H1 (cell line): ENCODE results near the gene EEF2K. TPM values are rescaled to one million over a fixed set of nuclear protein-coding genes. Genes with fewer than 3 reads are reported as not detected.

Experiments used
- CTCF ChIA-PET: fragments of 300-600 bp; sonication (Branson Sonifier 250); formaldehyde crosslinking; loops from one replicate; lab custom pipeline; 2021; ENCODE audit not compliant: partially characterized antibody; lab: Charles Lee
- POLR2A ChIA-PET: fragments of 300-600 bp; sonication (Branson Sonifier 250); formaldehyde crosslinking; loops from one replicate; lab custom pipeline; 2021; ENCODE audit warnings: inconsistent platforms; ENCODE audit not compliant: partially characterized antibody; lab: Charles Lee
- DNase-seq, 2 experiments: peaks; one replicate each; pipeline versions ENCODE4 v3.0.0 to v3.0.0-alpha.2; 2010 to 2022; ENCODE audit warnings: low spot score in 2 of 2, low read depth in 1 of 2, mixed read lengths in 1 of 2
- FAIRE-seq: peaks from 2 replicates; lab custom pipeline; 2011; peaks lifted over from hg19 to GRCh38; lab: Jason Lieb, UNC
- H2AFZ ChIP-seq: 2 replicates; pipeline ENCODE4 v1.8.1; 2012; ENCODE audit warnings: low read length, inconsistent platforms
- H2AK5ac ChIP-seq: 2 replicates; pipeline ENCODE4 v1.6.1; 2013; ENCODE audit warnings: low read depth, low read length
- H2BK120ac ChIP-seq: replicated peaks from 2 replicates; pipeline ENCODE3; 2013; ENCODE audit warnings: low read depth, low read length, inconsistent platforms
- H2BK12ac ChIP-seq: 2 replicates; pipeline ENCODE4 v1.6.1; 2013; ENCODE audit warnings: low read depth, low read length
- H2BK15ac ChIP-seq: 2 replicates; pipeline ENCODE4 v1.6.1; 2013; ENCODE audit warnings: low read length
- H2BK20ac ChIP-seq: 2 replicates; pipeline ENCODE4 v1.6.1; 2013; ENCODE audit warnings: low read length
- H2BK5ac ChIP-seq: 2 replicates; pipeline ENCODE4 v1.6.1; 2013; ENCODE audit warnings: low read depth, low read length
- H3K14ac ChIP-seq: 2 replicates; pipeline ENCODE4 v1.6.1; 2013; ENCODE audit warnings: inconsistent platforms; ENCODE audit not compliant: insufficient read length
- H3K18ac ChIP-seq: 2 replicates; pipeline ENCODE4 v1.6.1; 2013; ENCODE audit warnings: low read length; ENCODE audit errors: extremely low read depth
- H3K23ac ChIP-seq: 2 replicates; pipeline ENCODE4 v1.6.1; 2013; ENCODE audit warnings: inconsistent platforms; ENCODE audit not compliant: insufficient read length
- H3K23me2 ChIP-seq: 2 replicates; pipeline ENCODE4 v1.6.1; 2013; ENCODE audit warnings: low read depth, low read length
- H3K27ac ChIP-seq: 2 replicates; pipeline ENCODE4 v1.6.1; 2011; ENCODE audit warnings: low read depth, low read length, inconsistent platforms
- H3K27me3 ChIP-seq, 4 experiments: replicated peaks in 1 of 4; 1 replicate in 1 of 4; 2 replicates in 3 of 4; pipeline versions ENCODE4 v1.6.1 to v1.8.1; 2011 to 2013; ENCODE audit warnings: low read length in 3 of 4, mild to moderate bottlenecking in 3 of 4, inconsistent platforms in 2 of 4, mixed read lengths in 2 of 4, moderate library complexity in 1 of 4; ENCODE audit not compliant: control insufficient read depth in 3 of 4, insufficient read depth in 3 of 4; ENCODE audit errors: extremely low read depth in 1 of 4
- H3K36me3 ChIP-seq, 4 experiments: 2 replicates each; pipeline versions ENCODE4 v1.6.1 to v1.8.1; 2011 to 2013; ENCODE audit warnings: mild to moderate bottlenecking in 4 of 4, low read length in 3 of 4, moderate library complexity in 2 of 4, control low read depth in 1 of 4, inconsistent platforms in 1 of 4; ENCODE audit not compliant: insufficient read depth in 4 of 4, control insufficient read depth in 2 of 4
- H3K4ac ChIP-seq: replicated peaks from 2 replicates; pipeline ENCODE3; 2013; ENCODE audit warnings: low read length, low read depth, mixed read lengths, inconsistent platforms; ENCODE audit not compliant: insufficient read length
- H3K4me1 ChIP-seq, 4 experiments: replicated peaks in 1 of 4; 1 replicate in 1 of 4; 2 replicates in 3 of 4; pipeline versions ENCODE4 v1.6.1 to v1.8.1; 2011 to 2013; ENCODE audit warnings: low read length in 3 of 4, inconsistent platforms in 2 of 4, mixed read lengths in 1 of 4; ENCODE audit not compliant: insufficient read depth in 4 of 4, control insufficient read depth in 3 of 4
- H3K4me2 ChIP-seq, 2 experiments: 2 replicates each; pipeline versions ENCODE4 v1.6.1 to v1.8.1; 2011 to 2013; ENCODE audit warnings: low read depth in 2 of 2, low read length in 2 of 2, control low read depth in 1 of 2, inconsistent platforms in 1 of 2, mild to moderate bottlenecking in 1 of 2; ENCODE audit not compliant: insufficient read depth in 1 of 2
- H3K4me3 ChIP-seq, 4 experiments: fragments of 200-600, 300-600 bp in 1 of 4; sonication (generic), shearing (Covaris generic), sonication (Bioruptor Twin) in 1 of 4; 2 replicates each; pipeline versions ENCODE4 v1.5.1 to v1.8.1; 2011 to 2016; ENCODE audit warnings: low read length in 4 of 4, low read depth in 3 of 4, control low read depth in 2 of 4, inconsistent platforms in 2 of 4, mild to moderate bottlenecking in 2 of 4, mixed read lengths in 1 of 4, moderate library complexity in 1 of 4; ENCODE audit not compliant: insufficient read depth in 2 of 4; ENCODE audit errors: extremely low read depth in 1 of 4
- H3K56ac ChIP-seq: replicated peaks from 2 replicates; pipeline ENCODE3; 2013; ENCODE audit warnings: low read depth, mild to moderate bottlenecking, mixed read lengths, low read length, inconsistent platforms; ENCODE audit not compliant: insufficient read length
- H3K79me1 ChIP-seq: 2 replicates; pipeline ENCODE4 v1.6.1; 2013; ENCODE audit warnings: low read depth, low read length, control low read depth
- H3K79me2 ChIP-seq, 2 experiments: 2 replicates each; pipeline versions ENCODE4 v1.6.1 to v1.8.1; 2012 to 2013; ENCODE audit warnings: low read length in 2 of 2, mild to moderate bottlenecking in 2 of 2, inconsistent platforms in 1 of 2; ENCODE audit not compliant: insufficient read depth in 2 of 2, control insufficient read depth in 1 of 2
- H3K9ac ChIP-seq, 4 experiments: replicated peaks in 1 of 4; 1 replicate in 1 of 4; 2 replicates in 3 of 4; pipeline versions ENCODE4 v1.6.1 to v1.8.1; 2011 to 2013; ENCODE audit warnings: low read depth in 3 of 4, low read length in 3 of 4, control low read depth in 2 of 4, mild to moderate bottlenecking in 2 of 4, moderate library complexity in 2 of 4, inconsistent platforms in 1 of 4; ENCODE audit errors: extremely low read depth in 1 of 4
- H3K9me3 ChIP-seq, 2 experiments: 2 replicates each; pipeline versions ENCODE4 v1.6.1 to v1.8.1; 2012 to 2013; ENCODE audit warnings: mild to moderate bottlenecking in 2 of 2, moderate library complexity in 2 of 2, control low read depth in 1 of 2, inconsistent platforms in 1 of 2, low read depth in 1 of 2, low read length in 1 of 2, mixed read lengths in 1 of 2; ENCODE audit not compliant: insufficient read depth in 2 of 2
- H4K20me1 ChIP-seq, 2 experiments: replicated peaks in 1 of 2; 2 replicates each; pipeline versions ENCODE3 to v1.8.1; 2011 to 2013; ENCODE audit warnings: inconsistent platforms in 2 of 2, low read length in 2 of 2, mild to moderate bottlenecking in 1 of 2; ENCODE audit not compliant: insufficient read depth in 2 of 2, control insufficient read depth in 1 of 2
- H4K5ac ChIP-seq: 2 replicates; pipeline ENCODE4 v1.6.1; 2013; ENCODE audit warnings: low read length, low read depth, mixed read lengths, inconsistent platforms; ENCODE audit not compliant: insufficient read length
- H4K8ac ChIP-seq: 2 replicates; pipeline ENCODE4 v1.8.0; 2013; ENCODE audit warnings: mild to moderate bottlenecking, moderate library complexity, low read length, inconsistent platforms; ENCODE audit not compliant: insufficient read depth; ENCODE audit errors: extremely low read depth
- H4K91ac ChIP-seq: replicated peaks from 2 replicates; pipeline ENCODE3; 2013; ENCODE audit warnings: low read length, mixed read lengths, inconsistent platforms; ENCODE audit not compliant: insufficient read length
- CBX5 ChIP-seq: fragments of 300-800, 300-1000 bp; sonication (generic); IDR thresholded peaks from 2 replicates; pipeline ENCODE4 v1.7.1; 2016; ENCODE audit warnings: antibody characterized with exemption, low read length, low read depth
- CTBP2 ChIP-seq: IDR thresholded peaks from 2 replicates; pipeline ENCODE4 v1.7.0; 2011; ENCODE audit warnings: borderline replicate concordance, mild to moderate bottlenecking, moderate library complexity, mixed read lengths, low read length; ENCODE audit not compliant: insufficient read depth, insufficient read length
- GTF2F1 ChIP-seq: IDR thresholded peaks from 2 replicates; pipeline ENCODE4 v1.6.1; 2012; ENCODE audit warnings: low read depth, low read length, improper control_type of control experiment, borderline replicate concordance
- JUND ChIP-seq: IDR thresholded peaks from 2 replicates; pipeline ENCODE4 v1.6.1; 2011; ENCODE audit warnings: mild to moderate bottlenecking, improper control_type of control experiment, low read length
- POLR2AphosphoS5 ChIP-seq: IDR thresholded peaks from 2 replicates; pipeline ENCODE4 v1.6.1; 2011; ENCODE audit warnings: low read depth, low read length
- RBBP5 ChIP-seq: IDR thresholded peaks from 2 replicates; pipeline ENCODE4 v1.7.1; 2012; ENCODE audit warnings: low read depth, mild to moderate bottlenecking, inconsistent platforms, low read length, moderate library complexity, borderline replicate concordance
- SP4 ChIP-seq: IDR thresholded peaks from 2 replicates; pipeline ENCODE4 v1.6.1; 2012; ENCODE audit warnings: low read length, inconsistent platforms
- TAF7 ChIP-seq: optimal IDR thresholded peaks from 2 replicates; pipeline ENCODE3; 2011; ENCODE audit warnings: low read depth, mild to moderate bottlenecking, inconsistent platforms, low read length, moderate library complexity, borderline replicate concordance
- WGBS, 2 experiments: shearing (Covaris generic) in 1 of 2; methylation state at CpG; one replicate each; pipeline versions ENCODE4 v1.1.6 to v1.1.7; 2013 to 2015; ENCODE audit warnings: low lambda C conversion rate in 2 of 2, mixed read lengths in 2 of 2, inconsistent platforms in 1 of 2, low coverage in 1 of 2, missing lambda C conversion rate in 1 of 2; ENCODE audit not compliant: insufficient replicate concordance in 2 of 2, insufficient coverage in 1 of 2, insufficient read length in 1 of 2; ENCODE audit errors: extremely low coverage in 1 of 2, missing lambda C conversion rate in 1 of 2; 5-methylcytosine and 5-hydroxymethylcytosine counted together
- polyA plus RNA-seq, 7 experiments: library from polyadenylated mRNA; depleted of rRNA in 3 of 7; stranded (reverse) in 5 of 7; unstranded in 2 of 7; fragments of >200 nt in 5 of 7; fragments of 200-250 nt in 2 of 7; gene quantifications; 1 replicate in 5 of 7; 2 replicates in 1 of 7; 4 replicates in 1 of 7; pipeline versions ENCODE4 v1.2.1 to v1.2.3, GENCODE V29; 2011 to 2013; ENCODE audit warnings: missing spikeins in 2 of 7, mixed read lengths in 2 of 7
- total RNA-seq: library from RNA; stranded (reverse); fragmentation: NEBNext Ultra II Directional; extraction: Animal tissue kit (Norgen Biotek cat#: 25700); gene quantifications from 2 replicates; pipeline ENCODE4 v1.2.1, GENCODE V29; 2021
- TF ChIP-seq, protein P1 (sequence below): IDR thresholded peaks from 2 replicates; pipeline ENCODE4 v1.6.1; 2012; ENCODE audit warnings: inconsistent platforms
- TF ChIP-seq, protein P2 (sequence below): IDR thresholded peaks from 2 replicates; pipeline ENCODE4 v1.6.1; 2011; ENCODE audit warnings: low read length, improper control_type of control experiment

EEF2K gene
- total and polyA plus RNA-seq, 2 of the 8 experiments (the other 6 are each of a cell fraction or from before 2014, with no cell fraction given) = 14.9 to 30.2 TPM

DNA sequence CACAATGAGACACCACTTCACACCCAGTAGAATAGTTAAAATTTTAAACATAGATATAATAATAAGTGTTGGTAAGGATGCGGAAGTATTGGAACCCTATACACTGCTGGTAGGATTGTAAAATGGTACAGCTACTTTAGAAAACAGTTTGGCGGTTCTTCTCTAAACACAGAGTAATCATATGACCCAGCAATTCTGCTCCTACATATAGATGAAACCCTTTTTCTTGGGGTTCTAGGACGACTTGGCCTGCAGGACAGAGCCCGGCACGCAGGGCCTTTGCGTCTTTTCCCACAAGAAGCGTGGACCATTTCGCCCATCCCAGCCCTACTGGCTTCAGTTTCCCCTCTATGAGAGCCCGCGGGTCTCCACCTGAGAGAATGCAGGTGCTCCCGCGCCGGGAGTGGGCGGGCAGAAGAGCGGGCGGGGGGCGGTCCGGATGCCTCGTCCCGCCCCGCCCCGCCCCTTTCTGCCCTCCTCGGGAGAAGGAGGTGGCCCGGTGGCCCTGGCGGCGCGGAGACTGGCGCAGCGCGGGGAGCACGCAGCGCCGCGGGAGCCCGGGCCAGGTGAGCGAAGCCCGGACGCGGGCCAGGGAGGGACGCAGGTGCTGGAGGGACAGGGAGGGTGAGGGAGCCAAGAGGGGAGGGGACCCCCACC is 44.0 kb upstream of the EEF2K start, which contains the start of gene SDR42E2:
TSS of gene SDR42E2 (plus strand) at position 508 of the 657 bp plus-strand sequence. CDS start 3,077 bp downstream, outside the sequence.
- no peak within 1 kb of the TSS for H3K23ac ChIP-seq
- H2AFZ ChIP-seq = peak within 1 kb of the TSS; percentile 89; the same call in 1 of the 2 replicates
- no peaks in the 10 kb centered on the region for H3K79me2 ChIP-seq
- H3K4ac ChIP-seq = no peak within 1 kb of the TSS
- no peak within 1 kb of the TSS for H2BK5ac ChIP-seq
- ChIA-PET CTCF (interaction anchor here (0.6 to 4.3 kb wide), 3 partner anchors 19 to 138 kb away, joined by 3 to 32 read pairs (median 8); no protein-coding TSS in a partner anchor), POLR2A (interaction anchor here (0.9 to 2.1 kb wide), 3 partner anchors 11 to 209 kb away, joined by 3 to 5 read pairs (median 4); partner anchors contain the start of gene UQCRC2)
- peak within 1 kb of the TSS in 1 of 4 experiments; percentile 8; a peak in 1 of 7 replicates for H3K9ac ChIP-seq
- H2BK120ac ChIP-seq = no peak within 1 kb of the TSS
- H2BK12ac ChIP-seq = 0 out of 2 replicates have a peak within 1 kb of the TSS, but pooled peaks have one; percentile 0
- H3K36me3 ChIP-seq = no peaks in the 10 kb centered on the region
- H3K4me1 ChIP-seq = no peaks in the 10 kb centered on the region
- peak within 1 kb of the TSS; percentile 43 for H3K56ac ChIP-seq
- no peaks in the 10 kb centered on the region for H3K79me1 ChIP-seq
- peak within 1 kb of the TSS; percentile 46; the same call in 1 of the 2 replicates for H2BK15ac ChIP-seq
- no peak within 1 kb of the TSS for H4K5ac ChIP-seq
- peak within 1 kb of the TSS; percentile 69 to 75 for H3K4me2 ChIP-seq
- FAIRE-seq (no peak), DNase-seq (peak; percentile 19 to 80)
- no peak within 1 kb of the TSS for H3K27ac ChIP-seq
- H3K4me3 ChIP-seq = peak within 1 kb of the TSS; percentile 23 to 61 (median 46)
- H3K23me2 ChIP-seq = peaks cover 11% of the 10 kb centered on the region; the same call in 1 of the 2 replicates
- H3K9me3 ChIP-seq = no peaks in the 10 kb centered on the region
- no peak within 1 kb of the TSS for H2BK20ac ChIP-seq
- H2AK5ac ChIP-seq = no peak within 1 kb of the TSS
- H4K20me1 ChIP-seq = no peaks in the 10 kb centered on the region
- no peak within 1 kb of the TSS for H4K91ac ChIP-seq
- peak within 1 kb of the TSS; percentile 78 for H3K18ac ChIP-seq
- WGBS, 2 experiments = 10% methylated on average over 18 of the region's 40 CpGs; no CpG with 5 or more reads in 1 of the 2 experiments
- H3K14ac ChIP-seq = no peak within 1 kb of the TSS
- H3K27me3 ChIP-seq = peaks cover 0 to 21% (median 14%) of the 10 kb centered on the region in 4 experiments; a peak in 6 of 7 replicates
- no peak within 1 kb of the TSS for H4K8ac ChIP-seq
- TF ChIP-seq CTBP2 (no peak), JUND (no peak), TAF7 (no peak), CBX5 (no peak), GTF2F1 (no peak), RBBP5 (no peak), POLR2AphosphoS5 (no peak), SP4 (peak; percentile 72; the same call in 1 of the 2 replicates)
- TF ChIP-seq, protein P1, sequence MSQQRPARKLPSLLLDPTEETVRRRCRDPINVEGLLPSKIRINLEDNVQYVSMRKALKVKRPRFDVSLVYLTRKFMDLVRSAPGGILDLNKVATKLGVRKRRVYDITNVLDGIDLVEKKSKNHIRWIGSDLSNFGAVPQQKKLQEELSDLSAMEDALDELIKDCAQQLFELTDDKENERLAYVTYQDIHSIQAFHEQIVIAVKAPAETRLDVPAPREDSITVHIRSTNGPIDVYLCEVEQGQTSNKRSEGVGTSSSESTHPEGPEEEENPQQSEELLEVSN = peak; percentile 45
- TF ChIP-seq, protein P2, sequence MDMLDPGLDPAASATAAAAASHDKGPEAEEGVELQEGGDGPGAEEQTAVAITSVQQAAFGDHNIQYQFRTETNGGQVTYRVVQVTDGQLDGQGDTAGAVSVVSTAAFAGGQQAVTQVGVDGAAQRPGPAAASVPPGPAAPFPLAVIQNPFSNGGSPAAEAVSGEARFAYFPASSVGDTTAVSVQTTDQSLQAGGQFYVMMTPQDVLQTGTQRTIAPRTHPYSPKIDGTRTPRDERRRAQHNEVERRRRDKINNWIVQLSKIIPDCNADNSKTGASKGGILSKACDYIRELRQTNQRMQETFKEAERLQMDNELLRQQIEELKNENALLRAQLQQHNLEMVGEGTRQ = no peak
